Ishikawa (cell line): ENCODE data around the gene RNF220.

Source experiments
- CEBPB ChIP-seq: IDR thresholded peaks from 2 replicates; pipeline ENCODE4 v1.6.1; 2012
- CREB1 ChIP-seq: IDR thresholded peaks from 2 replicates; pipeline ENCODE4 v1.6.1; 2012; ENCODE audit warnings: low read depth
- EGR1 ChIP-seq: IDR thresholded peaks from 2 replicates; pipeline ENCODE4 v1.6.1; 2012
- EP300 ChIP-seq: IDR thresholded peaks from 2 replicates; pipeline ENCODE4 v1.6.1; 2012; ENCODE audit warnings: borderline replicate concordance
- FOXM1 ChIP-seq: IDR thresholded peaks from 2 replicates; pipeline ENCODE4 v1.6.1; 2012; ENCODE audit warnings: low read depth, borderline replicate concordance
- MAX ChIP-seq: IDR thresholded peaks from 2 replicates; pipeline ENCODE4 v1.6.1; 2012
- NFIC ChIP-seq: IDR thresholded peaks from 2 replicates; pipeline ENCODE4 v1.6.1; 2012
- RAD21 ChIP-seq: IDR thresholded peaks from 2 replicates; pipeline ENCODE4 v1.6.1; 2012; ENCODE audit warnings: low read depth
- REST ChIP-seq: IDR thresholded peaks from 2 replicates; pipeline ENCODE4 v1.6.1; 2012; ENCODE audit warnings: low read depth, mild to moderate bottlenecking
- TAF1 ChIP-seq: IDR thresholded peaks from 2 replicates; pipeline ENCODE4 v1.6.1; 2012; ENCODE audit warnings: low read depth, mild to moderate bottlenecking
- TCF12 ChIP-seq: IDR thresholded peaks from 2 replicates; pipeline ENCODE4 v1.6.1; 2012; ENCODE audit warnings: low read depth
- TEAD4 ChIP-seq: IDR thresholded peaks from 2 replicates; pipeline ENCODE4 v1.6.1; 2012
- USF1 ChIP-seq: IDR thresholded peaks from 2 replicates; pipeline ENCODE4 v1.6.1; 2012
- YY1 ChIP-seq: IDR thresholded peaks from 2 replicates; pipeline ENCODE4 v1.6.1; 2012; ENCODE audit warnings: low read depth
- ZBTB7A ChIP-seq: IDR thresholded peaks from 2 replicates; pipeline ENCODE4 v1.6.1; 2012; ENCODE audit warnings: low read depth

RNF220 gene

GRCh38 chr1:44603718-44604117 lies 198.7 kb downstream of the RNF220 start:
- TF ChIP-seq TCF12 (peak; percentile 38; the same call in 1 of the 2 replicates), NFIC (0 out of 2 replicates have a peak, but pooled peaks have one; percentile 18), REST (no peak)

- TF ChIP-seq RAD21 (no peak), ZBTB7A (no peak), CEBPB (no peak), REST (no peak), TAF1 (no peak), YY1 (no peak), NFIC (no peak), MAX (no peak), USF1 (no peak), EGR1 (no peak), EP300 (no peak), FOXM1 (no peak), TCF12 (no peak), CREB1 (no peak), TEAD4 (no peak)
Observed at GRCh38 chr1:44604157-44604955, 199.3 kb downstream of the RNF220 start.

GRCh38 chr1:44605914-44606615 lies 201.0 kb downstream of the RNF220 start:
- no peak for TF ChIP-seq TCF12
- no peak for TF ChIP-seq MAX
- no peak for TF ChIP-seq ZBTB7A
- no peak for TF ChIP-seq TEAD4
- no peak for TF ChIP-seq TAF1
- no peak for TF ChIP-seq REST
- no peak for TF ChIP-seq CREB1

GRCh38 chr1:44606701-44607281 lies 201.7 kb downstream of the RNF220 start:
- TF ChIP-seq MAX = no peak

GRCh38 chr1:44608141-44608540 lies 203.1 kb downstream of the RNF220 start:
- TF ChIP-seq CREB1 = no peak
- TF ChIP-seq RAD21 = peak; percentile 50
- TF ChIP-seq NFIC = no peak
- TF ChIP-seq YY1 = no peak
